HG03045 (cell line): Measurements from ENCODE around the gene TSSK2.

ENCODE experiments used
- ATAC-seq: cut with Tn5 transposase; IDR thresholded peaks from one replicate; pipeline ENCODE4 v1.9.1; 2021; ENCODE audit warnings: mild to moderate bottlenecking, moderate library complexity; ENCODE audit not compliant: unreplicated experiment

Gene TSSK2

GRCh38 chr22:19122752-19123492, 8.2 kb upstream of the TSSK2 start:
- no peak for ATAC-seq

DNA sequence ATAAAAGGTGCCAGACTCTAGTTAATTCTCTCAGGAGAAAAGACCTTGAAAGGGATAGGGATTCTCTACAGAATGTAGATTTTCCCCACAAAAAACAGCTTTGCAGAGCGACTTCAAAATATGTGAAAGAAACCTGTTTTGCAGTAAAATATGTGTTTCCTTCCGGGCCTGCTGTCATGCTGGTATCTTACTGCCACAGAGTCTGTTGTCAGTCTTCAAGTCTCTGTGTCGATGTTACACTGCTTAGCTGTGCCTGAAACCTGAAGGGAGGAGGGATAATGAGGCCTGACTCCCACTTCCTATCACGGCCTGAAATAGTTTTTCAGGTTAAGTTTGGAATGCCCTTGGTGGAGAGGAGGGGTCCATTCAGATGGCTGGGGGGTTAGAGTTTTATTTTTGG, 7.2 kb upstream of the TSSK2 start:
- ATAC-seq: no peak

DNA sequence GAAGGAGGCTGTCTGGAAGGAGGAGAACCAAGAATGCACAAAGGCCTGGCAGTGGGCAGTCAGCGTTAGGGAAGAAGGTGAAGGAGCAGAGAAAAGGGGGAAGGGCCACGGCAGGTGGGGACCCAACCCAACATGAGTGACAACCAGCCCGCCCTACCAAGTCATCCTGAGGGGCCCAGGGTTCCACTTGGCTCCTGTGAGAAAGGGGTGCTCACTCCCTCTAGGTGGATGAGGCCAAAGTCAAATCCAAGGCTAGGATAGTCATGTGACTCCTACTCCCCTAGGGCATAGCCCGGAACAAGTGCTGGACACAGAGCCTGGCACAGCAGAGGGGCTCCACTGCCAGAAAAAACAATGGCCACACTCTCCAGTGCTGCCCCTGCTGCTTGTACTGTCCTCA, 6.7 kb upstream of the TSSK2 start:
- ATAC-seq: no peak

DNA sequence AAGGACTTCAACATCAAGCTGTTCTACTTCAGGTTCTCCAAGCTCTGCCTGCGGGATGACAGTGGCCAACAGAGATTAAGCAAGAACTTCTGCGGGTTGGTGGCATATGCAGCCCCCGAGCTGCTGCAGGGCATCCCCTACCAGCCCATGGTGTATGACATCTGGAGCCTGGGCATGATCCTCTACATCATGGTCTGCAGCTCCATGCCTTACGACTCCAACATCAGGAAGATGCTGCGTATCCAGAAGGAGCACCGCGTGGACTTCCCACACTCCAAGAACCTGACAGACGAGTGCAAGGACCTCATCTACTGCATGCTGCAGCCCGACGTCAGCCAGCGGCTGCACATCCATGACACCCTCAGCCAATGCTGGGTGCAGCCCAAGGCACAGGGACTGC, 6.1 kb upstream of the TSSK2 start:
- ATAC-seq: no peak

GRCh38 chr22:19125474-19126308, 5.4 kb upstream of the TSSK2 start:
- no peak for ATAC-seq

DNA sequence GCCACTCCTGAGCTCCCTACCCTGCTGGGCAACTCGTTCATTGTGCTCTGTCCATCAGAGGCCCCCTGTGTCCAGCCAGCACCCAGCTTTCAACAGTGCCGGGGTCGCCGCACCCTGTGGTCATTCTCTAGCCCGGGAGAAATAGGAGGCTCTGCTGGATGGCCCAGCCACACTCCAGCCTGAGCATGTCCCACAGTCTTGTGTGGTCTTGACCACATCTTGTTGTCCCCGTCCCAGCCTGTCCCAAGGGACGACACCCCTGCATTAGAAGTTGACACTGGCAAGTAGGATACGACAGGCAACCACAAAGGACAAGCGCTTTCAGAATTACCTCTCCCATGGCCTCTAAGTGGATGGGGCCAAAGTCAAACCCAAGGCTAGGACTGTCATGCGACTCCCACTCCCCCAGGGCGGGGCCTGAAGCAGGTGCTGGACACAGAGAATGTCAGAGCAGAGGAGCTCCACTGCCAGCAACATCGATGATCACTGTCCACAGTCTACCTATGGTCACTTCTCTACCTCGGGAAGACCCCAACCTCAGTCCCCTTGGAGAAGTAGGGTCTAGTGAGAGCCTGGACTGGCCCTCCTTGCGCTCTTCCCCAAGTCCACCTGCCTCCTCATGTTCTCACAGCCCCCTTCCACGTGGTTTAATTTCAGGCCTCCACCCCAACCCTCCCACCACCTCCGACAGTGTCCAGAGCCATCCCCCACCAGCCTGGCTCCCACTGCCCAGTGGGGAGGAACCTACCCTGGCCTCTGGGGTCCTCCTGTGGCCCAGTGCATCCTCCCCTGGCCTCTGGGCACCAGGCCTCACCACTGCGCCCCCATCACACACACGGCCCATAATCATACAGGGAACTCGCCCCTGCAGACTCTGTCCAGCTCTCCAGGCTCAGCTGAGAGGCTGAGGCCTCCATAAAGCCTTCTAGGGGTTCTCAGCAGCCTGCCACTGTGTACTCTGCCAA, 4.5 kb upstream of the TSSK2 start:
- ATAC-seq: no peak

DNA sequence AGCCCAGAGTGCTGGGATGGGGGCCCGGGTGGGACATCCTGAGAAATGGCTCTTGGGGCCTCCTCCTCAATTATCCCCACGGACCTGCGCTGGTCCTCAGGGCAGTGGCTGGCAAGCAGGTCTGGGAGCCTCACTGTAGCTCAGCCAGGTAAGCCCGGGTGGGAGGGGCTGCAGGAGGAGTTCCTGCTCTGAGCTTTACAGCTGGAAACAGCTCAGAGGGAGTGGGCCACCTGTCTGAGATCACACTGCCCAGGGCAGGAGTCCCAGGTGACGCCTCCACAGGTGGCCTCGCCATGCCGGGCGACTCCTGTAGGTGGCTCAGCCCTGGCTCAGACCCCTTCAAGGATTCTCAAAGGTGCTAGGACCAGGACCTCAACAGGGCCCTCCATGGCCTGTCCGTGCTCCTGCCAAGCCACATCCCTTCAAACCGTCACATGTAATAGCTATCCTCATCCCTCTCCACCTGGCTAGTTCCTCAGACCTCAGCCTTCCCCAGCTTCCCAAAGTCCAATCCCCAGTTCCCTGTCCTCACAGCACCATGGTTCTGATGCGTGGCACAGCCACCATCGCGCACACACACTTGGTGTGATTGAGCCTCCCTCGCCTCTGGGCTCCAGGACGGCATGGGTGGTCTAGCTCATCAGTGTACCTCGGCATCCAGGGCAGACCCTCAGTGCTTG, 3.6 kb upstream of the TSSK2 start:
- ATAC-seq: no peak

DNA sequence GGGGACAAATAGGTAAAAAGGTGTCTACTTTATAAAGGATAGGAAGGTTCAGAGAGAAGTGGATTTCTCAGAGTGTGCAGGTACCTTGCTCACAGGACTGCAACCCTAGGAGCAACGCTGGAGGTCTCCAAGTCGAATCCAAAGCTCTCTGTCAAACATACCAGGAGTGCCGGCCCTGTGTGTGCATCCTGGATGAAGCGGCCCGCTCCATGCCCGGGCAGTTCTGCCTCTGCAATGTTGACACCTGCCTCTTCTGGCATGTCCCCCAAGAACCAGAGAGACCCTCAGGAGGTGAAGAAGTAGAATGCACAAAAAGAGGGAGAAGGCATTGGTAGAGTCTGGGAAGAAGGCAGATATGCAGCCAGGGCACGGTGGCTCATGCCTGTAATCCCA, 3.1 kb upstream of the TSSK2 start:
- ATAC-seq: no peak

GRCh38 chr22:19128946-19129727, 2.0 kb upstream of the TSSK2 start:
- no peak for ATAC-seq

DNA sequence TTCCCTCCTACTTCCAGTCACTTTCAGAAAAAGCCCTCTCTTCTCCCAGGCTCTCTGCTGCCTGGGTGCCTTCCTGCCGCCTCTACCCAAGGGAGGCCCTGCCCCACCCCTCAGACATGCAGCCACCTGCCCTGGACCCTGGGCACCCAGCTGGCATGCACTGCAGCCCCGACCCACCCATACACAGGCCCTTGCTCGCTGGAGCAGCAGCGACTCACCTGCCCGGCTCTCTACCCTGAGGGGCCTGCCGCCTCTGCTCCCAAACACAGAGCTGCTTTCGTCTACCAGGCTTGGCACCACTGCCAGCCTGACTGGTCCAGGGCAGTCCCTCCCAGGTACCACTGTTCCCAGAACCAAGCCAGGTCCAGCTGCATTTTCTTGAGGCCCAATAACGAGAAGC, 1.2 kb upstream of the TSSK2 start:
- ATAC-seq: no peak

- ATAC-seq: no peak
Observed at GRCh38 chr22:19131685-19132015, 542 bp downstream of the TSSK2 start.

DNA sequence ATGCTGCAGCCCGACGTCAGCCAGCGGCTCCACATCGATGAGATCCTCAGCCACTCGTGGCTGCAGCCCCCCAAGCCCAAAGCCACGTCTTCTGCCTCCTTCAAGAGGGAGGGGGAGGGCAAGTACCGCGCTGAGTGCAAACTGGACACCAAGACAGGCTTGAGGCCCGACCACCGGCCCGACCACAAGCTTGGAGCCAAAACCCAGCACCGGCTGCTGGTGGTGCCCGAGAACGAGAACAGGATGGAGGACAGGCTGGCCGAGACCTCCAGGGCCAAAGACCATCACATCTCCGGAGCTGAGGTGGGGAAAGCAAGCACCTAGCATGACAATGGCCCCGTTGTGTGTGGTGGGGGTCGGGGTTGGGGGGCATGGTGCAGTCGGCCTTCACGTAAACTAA, 1.0 kb downstream of the TSSK2 start:
- ATAC-seq: no peak

- no peak for ATAC-seq
Observed at GRCh38 chr22:19132693-19133400, 1.7 kb downstream of the TSSK2 start.

GRCh38 chr22:19133561-19133960, 2.5 kb downstream of the TSSK2 start:
- no peak for ATAC-seq

DNA sequence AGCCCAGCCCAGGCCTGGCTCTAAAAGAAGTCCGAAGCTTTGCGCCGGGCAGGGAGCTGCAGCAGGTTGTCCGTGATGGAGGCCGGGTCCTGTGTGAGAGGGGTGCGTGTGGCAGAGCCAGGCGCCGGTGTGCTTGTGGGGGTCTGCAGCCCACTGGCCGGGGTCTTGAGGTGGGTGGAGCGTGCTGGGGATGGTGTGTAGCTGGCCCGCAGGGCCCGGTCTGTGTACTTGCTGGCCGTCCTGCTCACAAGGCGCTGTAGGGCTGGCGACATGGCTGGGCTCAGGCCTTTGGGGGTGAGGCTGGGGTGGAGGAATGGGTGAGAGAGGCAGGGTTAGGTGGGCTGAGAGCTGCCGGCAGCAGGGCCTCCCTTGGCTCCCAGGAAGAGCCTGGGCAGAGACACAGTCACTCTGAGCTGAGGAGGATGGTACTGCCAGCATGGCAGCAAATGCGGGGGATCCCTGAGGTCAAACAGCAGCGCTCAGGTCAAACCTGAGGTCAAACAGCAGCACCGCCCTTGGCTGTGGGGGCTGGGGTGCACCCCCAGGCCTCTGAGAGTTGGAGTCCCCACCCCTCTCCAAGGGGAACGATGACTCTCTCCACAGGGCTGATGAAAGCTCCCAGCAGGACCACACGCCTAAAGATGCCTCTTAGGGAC, 3.2 kb downstream of the TSSK2 start:
- no peak for ATAC-seq

GRCh38 chr22:19134874-19135273, 3.8 kb downstream of the TSSK2 start:
- no peak for ATAC-seq

- no peak for ATAC-seq
Observed at GRCh38 chr22:19136915-19137314, 5.8 kb downstream of the TSSK2 start.

GRCh38 chr22:19137384-19138216, 6.5 kb downstream of the TSSK2 start:
- no peak for ATAC-seq
